H1 (cell line): ENCODE data around the gene HSPA1A. TPM values are rescaled to one million over a fixed set of nuclear protein-coding genes. Genes with fewer than 3 reads are reported as not detected.
A peak's percentile ranks its signal among the peaks of the same experiment; 100 is the strongest.

Experiments used
- CTCF ChIA-PET: fragments of 300-600 bp; sonication (Branson Sonifier 250); formaldehyde crosslinking; loops from one replicate; lab custom pipeline; 2021; ENCODE audit not compliant: partially characterized antibody; lab: Charles Lee
- POLR2A ChIA-PET: fragments of 300-600 bp; sonication (Branson Sonifier 250); formaldehyde crosslinking; loops from one replicate; lab custom pipeline; 2021; ENCODE audit warnings: inconsistent platforms; ENCODE audit not compliant: partially characterized antibody; lab: Charles Lee
- DNase-seq, 2 experiments: peaks; one replicate each; pipeline versions ENCODE4 v3.0.0 to v3.0.0-alpha.2; 2010 to 2022; ENCODE audit warnings: low spot score in 2 of 2, low read depth in 1 of 2, mixed read lengths in 1 of 2
- FAIRE-seq: peaks from 2 replicates; lab custom pipeline; 2011; peaks lifted over from hg19 to GRCh38; lab: Jason Lieb, UNC
- H2AFZ ChIP-seq: 2 replicates; pipeline ENCODE4 v1.8.1; 2012; ENCODE audit warnings: low read length, inconsistent platforms
- H2AK5ac ChIP-seq: 2 replicates; pipeline ENCODE4 v1.6.1; 2013; ENCODE audit warnings: low read depth, low read length
- H2BK120ac ChIP-seq: replicated peaks from 2 replicates; pipeline ENCODE3; 2013; ENCODE audit warnings: low read depth, low read length, inconsistent platforms
- H2BK12ac ChIP-seq: 2 replicates; pipeline ENCODE4 v1.6.1; 2013; ENCODE audit warnings: low read depth, low read length
- H2BK15ac ChIP-seq: 2 replicates; pipeline ENCODE4 v1.6.1; 2013; ENCODE audit warnings: low read length
- H2BK20ac ChIP-seq: 2 replicates; pipeline ENCODE4 v1.6.1; 2013; ENCODE audit warnings: low read length
- H2BK5ac ChIP-seq: 2 replicates; pipeline ENCODE4 v1.6.1; 2013; ENCODE audit warnings: low read depth, low read length
- H3K14ac ChIP-seq: 2 replicates; pipeline ENCODE4 v1.6.1; 2013; ENCODE audit warnings: inconsistent platforms; ENCODE audit not compliant: insufficient read length
- H3K18ac ChIP-seq: 2 replicates; pipeline ENCODE4 v1.6.1; 2013; ENCODE audit warnings: low read length; ENCODE audit errors: extremely low read depth
- H3K23ac ChIP-seq: 2 replicates; pipeline ENCODE4 v1.6.1; 2013; ENCODE audit warnings: inconsistent platforms; ENCODE audit not compliant: insufficient read length
- H3K23me2 ChIP-seq: 2 replicates; pipeline ENCODE4 v1.6.1; 2013; ENCODE audit warnings: low read depth, low read length
- H3K27ac ChIP-seq: 2 replicates; pipeline ENCODE4 v1.6.1; 2011; ENCODE audit warnings: low read depth, low read length, inconsistent platforms
- H3K27me3 ChIP-seq, 4 experiments: replicated peaks in 1 of 4; 1 replicate in 1 of 4; 2 replicates in 3 of 4; pipeline versions ENCODE4 v1.6.1 to v1.8.1; 2011 to 2013; ENCODE audit warnings: low read length in 3 of 4, mild to moderate bottlenecking in 3 of 4, inconsistent platforms in 2 of 4, mixed read lengths in 2 of 4, moderate library complexity in 1 of 4; ENCODE audit not compliant: control insufficient read depth in 3 of 4, insufficient read depth in 3 of 4; ENCODE audit errors: extremely low read depth in 1 of 4
- H3K36me3 ChIP-seq, 4 experiments: 2 replicates each; pipeline versions ENCODE4 v1.6.1 to v1.8.1; 2011 to 2013; ENCODE audit warnings: mild to moderate bottlenecking in 4 of 4, low read length in 3 of 4, moderate library complexity in 2 of 4, control low read depth in 1 of 4, inconsistent platforms in 1 of 4; ENCODE audit not compliant: insufficient read depth in 4 of 4, control insufficient read depth in 2 of 4
- H3K4ac ChIP-seq: replicated peaks from 2 replicates; pipeline ENCODE3; 2013; ENCODE audit warnings: low read length, low read depth, mixed read lengths, inconsistent platforms; ENCODE audit not compliant: insufficient read length
- H3K4me1 ChIP-seq, 4 experiments: replicated peaks in 1 of 4; 1 replicate in 1 of 4; 2 replicates in 3 of 4; pipeline versions ENCODE4 v1.6.1 to v1.8.1; 2011 to 2013; ENCODE audit warnings: low read length in 3 of 4, inconsistent platforms in 2 of 4, mixed read lengths in 1 of 4; ENCODE audit not compliant: insufficient read depth in 4 of 4, control insufficient read depth in 3 of 4
- H3K4me2 ChIP-seq, 2 experiments: 2 replicates each; pipeline versions ENCODE4 v1.6.1 to v1.8.1; 2011 to 2013; ENCODE audit warnings: low read depth in 2 of 2, low read length in 2 of 2, control low read depth in 1 of 2, inconsistent platforms in 1 of 2, mild to moderate bottlenecking in 1 of 2; ENCODE audit not compliant: insufficient read depth in 1 of 2
- H3K4me3 ChIP-seq, 4 experiments: fragments of 200-600, 300-600 bp in 1 of 4; sonication (generic), shearing (Covaris generic), sonication (Bioruptor Twin) in 1 of 4; 2 replicates each; pipeline versions ENCODE4 v1.5.1 to v1.8.1; 2011 to 2016; ENCODE audit warnings: low read length in 4 of 4, low read depth in 3 of 4, control low read depth in 2 of 4, inconsistent platforms in 2 of 4, mild to moderate bottlenecking in 2 of 4, mixed read lengths in 1 of 4, moderate library complexity in 1 of 4; ENCODE audit not compliant: insufficient read depth in 2 of 4; ENCODE audit errors: extremely low read depth in 1 of 4
- H3K56ac ChIP-seq: replicated peaks from 2 replicates; pipeline ENCODE3; 2013; ENCODE audit warnings: low read depth, mild to moderate bottlenecking, mixed read lengths, low read length, inconsistent platforms; ENCODE audit not compliant: insufficient read length
- H3K79me1 ChIP-seq: 2 replicates; pipeline ENCODE4 v1.6.1; 2013; ENCODE audit warnings: low read depth, low read length, control low read depth
- H3K79me2 ChIP-seq, 2 experiments: 2 replicates each; pipeline versions ENCODE4 v1.6.1 to v1.8.1; 2012 to 2013; ENCODE audit warnings: low read length in 2 of 2, mild to moderate bottlenecking in 2 of 2, inconsistent platforms in 1 of 2; ENCODE audit not compliant: insufficient read depth in 2 of 2, control insufficient read depth in 1 of 2
- H3K9ac ChIP-seq, 4 experiments: replicated peaks in 1 of 4; 1 replicate in 1 of 4; 2 replicates in 3 of 4; pipeline versions ENCODE4 v1.6.1 to v1.8.1; 2011 to 2013; ENCODE audit warnings: low read depth in 3 of 4, low read length in 3 of 4, control low read depth in 2 of 4, mild to moderate bottlenecking in 2 of 4, moderate library complexity in 2 of 4, inconsistent platforms in 1 of 4; ENCODE audit errors: extremely low read depth in 1 of 4
- H3K9me3 ChIP-seq, 2 experiments: 2 replicates each; pipeline versions ENCODE4 v1.6.1 to v1.8.1; 2012 to 2013; ENCODE audit warnings: mild to moderate bottlenecking in 2 of 2, moderate library complexity in 2 of 2, control low read depth in 1 of 2, inconsistent platforms in 1 of 2, low read depth in 1 of 2, low read length in 1 of 2, mixed read lengths in 1 of 2; ENCODE audit not compliant: insufficient read depth in 2 of 2
- H4K20me1 ChIP-seq, 2 experiments: replicated peaks in 1 of 2; 2 replicates each; pipeline versions ENCODE3 to v1.8.1; 2011 to 2013; ENCODE audit warnings: inconsistent platforms in 2 of 2, low read length in 2 of 2, mild to moderate bottlenecking in 1 of 2; ENCODE audit not compliant: insufficient read depth in 2 of 2, control insufficient read depth in 1 of 2
- H4K5ac ChIP-seq: 2 replicates; pipeline ENCODE4 v1.6.1; 2013; ENCODE audit warnings: low read length, low read depth, mixed read lengths, inconsistent platforms; ENCODE audit not compliant: insufficient read length
- H4K8ac ChIP-seq: 2 replicates; pipeline ENCODE4 v1.8.0; 2013; ENCODE audit warnings: mild to moderate bottlenecking, moderate library complexity, low read length, inconsistent platforms; ENCODE audit not compliant: insufficient read depth; ENCODE audit errors: extremely low read depth
- H4K91ac ChIP-seq: replicated peaks from 2 replicates; pipeline ENCODE3; 2013; ENCODE audit warnings: low read length, mixed read lengths, inconsistent platforms; ENCODE audit not compliant: insufficient read length
- CHD1 ChIP-seq: IDR thresholded peaks from 2 replicates; pipeline ENCODE4 v1.6.1; 2012; ENCODE audit warnings: low read depth, low read length, improper control_type of control experiment
- EP300 ChIP-seq, 2 experiments: IDR thresholded peaks; 1 replicate in 1 of 2; 2 replicates in 1 of 2; pipeline ENCODE4 v1.6.1; 2011 to 2012; ENCODE audit warnings: low read depth in 2 of 2, low read length in 2 of 2, mild to moderate bottlenecking in 2 of 2, borderline replicate concordance in 1 of 2, inconsistent platforms in 1 of 2, moderate library complexity in 1 of 2
- GTF2F1 ChIP-seq: IDR thresholded peaks from 2 replicates; pipeline ENCODE4 v1.6.1; 2012; ENCODE audit warnings: low read depth, low read length, improper control_type of control experiment, borderline replicate concordance
- POLR2AphosphoS5 ChIP-seq: IDR thresholded peaks from 2 replicates; pipeline ENCODE4 v1.6.1; 2011; ENCODE audit warnings: low read depth, low read length
- RNF2 ChIP-seq: fragments of 200-900, 300-1000 bp; sonication (generic); IDR thresholded peaks from 2 replicates; pipeline ENCODE4 v1.7.1; 2016; ENCODE audit warnings: borderline replicate concordance, low read depth, mild to moderate bottlenecking, antibody characterized with exemption, low read length; ENCODE audit not compliant: poor library complexity, severe bottlenecking; ENCODE audit errors: missing control alignments
- SIX5 ChIP-seq: IDR thresholded peaks from 2 replicates; pipeline ENCODE4 v1.6.1; 2011; ENCODE audit warnings: mild to moderate bottlenecking, low read depth, low read length
- SP4 ChIP-seq: IDR thresholded peaks from 2 replicates; pipeline ENCODE4 v1.6.1; 2012; ENCODE audit warnings: low read length, inconsistent platforms
- SUZ12 ChIP-seq: fragments of 200-600 bp; sonication (generic); IDR thresholded peaks from 2 replicates; pipeline ENCODE4 v1.6.1; 2012; ENCODE audit warnings: mild to moderate bottlenecking, inconsistent platforms, low read length, moderate library complexity, mixed read lengths
- TAF1 ChIP-seq: IDR thresholded peaks from 2 replicates; pipeline ENCODE4 v1.6.1; 2011; ENCODE audit warnings: mild to moderate bottlenecking, low read depth, low read length
- TAF7 ChIP-seq: optimal IDR thresholded peaks from 2 replicates; pipeline ENCODE3; 2011; ENCODE audit warnings: low read depth, mild to moderate bottlenecking, inconsistent platforms, low read length, moderate library complexity, borderline replicate concordance
- WGBS, 2 experiments: shearing (Covaris generic) in 1 of 2; methylation state at CpG; one replicate each; pipeline versions ENCODE4 v1.1.6 to v1.1.7; 2013 to 2015; ENCODE audit warnings: low lambda C conversion rate in 2 of 2, mixed read lengths in 2 of 2, inconsistent platforms in 1 of 2, low coverage in 1 of 2, missing lambda C conversion rate in 1 of 2; ENCODE audit not compliant: insufficient replicate concordance in 2 of 2, insufficient coverage in 1 of 2, insufficient read length in 1 of 2; ENCODE audit errors: extremely low coverage in 1 of 2, missing lambda C conversion rate in 1 of 2; 5-methylcytosine and 5-hydroxymethylcytosine counted together
- polyA plus RNA-seq, 7 experiments: library from polyadenylated mRNA; depleted of rRNA in 3 of 7; stranded (reverse) in 5 of 7; unstranded in 2 of 7; fragments of >200 nt in 5 of 7; fragments of 200-250 nt in 2 of 7; gene quantifications; 1 replicate in 5 of 7; 2 replicates in 1 of 7; 4 replicates in 1 of 7; pipeline versions ENCODE4 v1.2.1 to v1.2.3, GENCODE V29; 2011 to 2013; ENCODE audit warnings: missing spikeins in 2 of 7, mixed read lengths in 2 of 7
- total RNA-seq: library from RNA; stranded (reverse); fragmentation: NEBNext Ultra II Directional; extraction: Animal tissue kit (Norgen Biotek cat#: 25700); gene quantifications from 2 replicates; pipeline ENCODE4 v1.2.1, GENCODE V29; 2021

Gene HSPA1A
- total and polyA plus RNA-seq, 2 of the 8 experiments (the other 6 are each of a cell fraction or from before 2014, with no cell fraction given) = 40.7 to 54.0 TPM

GRCh38 chr6:31794294-31794865 lies 21.0 kb upstream of the HSPA1A start:
- Histone ChIP-seq H3K23ac (no peak overlapping the region), H3K36me3 (peaks cover 2 to 40% (median 15%) of the 10 kb centered on the region in 4 experiments; a peak in 6 of 8 replicates), H2AFZ (no peak overlapping the region)

More at GRCh38 chr6:31794294-31794865, 21.0 kb upstream of the HSPA1A start:
- H3K27me3 ChIP-seq = no peaks in the 10 kb centered on the region
- no peak overlapping the region for H2AK5ac ChIP-seq
- peaks cover 0 to 19% of the 10 kb centered on the region in 2 experiments; a peak in 2 of 4 replicates for H3K79me2 ChIP-seq
- no peak overlapping the region for H3K14ac ChIP-seq
- H2BK20ac ChIP-seq = no peak overlapping the region
- H3K4me1 ChIP-seq = peaks cover 0 to 2% (median under 1%) of the 10 kb centered on the region in 4 experiments; a peak in 3 of 7 replicates
- H3K9ac ChIP-seq = peak overlapping the region in 3 of 4 experiments; percentile 77 to 96 (median 94); a peak in 6 of 7 replicates
- peaks cover 5% of the 10 kb centered on the region; the same call in 1 of the 2 replicates for H3K23me2 ChIP-seq
- ChIA-PET POLR2A (interaction anchor here (1.1 to 7.6 kb wide), 17 partner anchors 9 to 253 kb away, joined by 3 to 81 read pairs (median 7); partner anchors contain the start of genes HSPA1A, HSPA1B, HSPA1L and LSM2), CTCF (interaction anchor here (0.5 to 5.9 kb wide), 9 partner anchors 12 to 69 kb away, joined by 3 to 28 read pairs (median 7); partner anchors contain the start of genes HSPA1A, HSPA1B, HSPA1L and LSM2)
- H3K4me3 ChIP-seq = peak overlapping the region; percentile 82 to 95 (median 90)
- no peaks in the 10 kb centered on the region for H3K9me3 ChIP-seq
- no peak overlapping the region for H3K27ac ChIP-seq
- no peak overlapping the region for H4K8ac ChIP-seq
- H3K18ac ChIP-seq = no peak overlapping the region
- no peak overlapping the region for H2BK120ac ChIP-seq
- H3K4ac ChIP-seq = no peak overlapping the region
- peaks cover 3% of the 10 kb centered on the region; the same call in 1 of the 2 replicates for H3K79me1 ChIP-seq
- no peak overlapping the region for H2BK12ac ChIP-seq
- H3K4me2 ChIP-seq = peak overlapping the region; percentile 89 to 94
- peaks cover 1 to 6% of the 10 kb centered on the region in 2 experiments for H4K20me1 ChIP-seq
- TF ChIP-seq TAF1 = no peak
- no peak for TF ChIP-seq TAF7
- TF ChIP-seq RNF2 = no peak
- no peak for TF ChIP-seq POLR2AphosphoS5
- TF ChIP-seq CHD1 = no peak
- TF ChIP-seq SIX5 = no peak
- TF ChIP-seq SP4 = no peak
- TF ChIP-seq GTF2F1 = no peak
- TF ChIP-seq SUZ12 = no peak
- no peak for TF ChIP-seq EP300 (IDR thresholded peaks at IDR 0.05; ENCODE audit: borderline replicate concordance in 1 of 2, low read depth in 2 of 2, low read length in 2 of 2)
- FAIRE-seq (no peak), DNase-seq (no peak)
- H4K91ac ChIP-seq = peak overlapping the region; percentile 29
- 0 out of 2 replicates have a peak overlapping the region, but pooled peaks have one; percentile 73 for H2BK5ac ChIP-seq
- WGBS, 2 experiments = 11% methylated on average over 5 of the region's 7 CpGs; no CpG with 5 or more reads in 1 of the 2 experiments
- H2BK15ac ChIP-seq = no peak overlapping the region
- no peak overlapping the region for H4K5ac ChIP-seq
- H3K56ac ChIP-seq = no peak overlapping the region
